SU-DHL-6 (cell line): Measurements from ENCODE around the gene NOX4.
"Not testable (repeated sequence)": the region's sequence is repeated elsewhere in the genome, so short reads cannot be mapped to it uniquely, and the experiment has no call there.

Source experiments
- H2AFZ ChIP-seq: fragments of 200-600 bp; sonication (generic); 2 replicates; pipeline ENCODE4 v1.6.1; 2014; ENCODE audit warnings: low read depth, mild to moderate bottlenecking, moderate library complexity, mixed read lengths, antibody characterized with exemption, low read length; ENCODE audit not compliant: severe bottlenecking
- H3F3A ChIP-seq: fragments of 200-600 bp; shearing (Covaris generic); 2 replicates; pipeline ENCODE4 v1.6.0; 2016; ENCODE audit warnings: antibody characterized with exemption, mild to moderate bottlenecking; ENCODE audit not compliant: insufficient read depth
- H3K27ac ChIP-seq: fragments of 200-600 bp; sonication (generic); 2 replicates; pipeline ENCODE4 v1.5.1; 2016; ENCODE audit warnings: low read depth, mild to moderate bottlenecking, low read length, moderate library complexity, mixed read lengths
- H3K27me3 ChIP-seq: fragments of 200-600 bp; sonication (generic), shearing (Covaris generic); 2 replicates; pipeline ENCODE4 v1.6.0; 2014; ENCODE audit warnings: mild to moderate bottlenecking, low read length
- H3K36me3 ChIP-seq: fragments of 200-600 bp; sonication (generic); 2 replicates; pipeline ENCODE4 v1.6.1; 2014; ENCODE audit warnings: mild to moderate bottlenecking, low read length, mixed read lengths
- H3K4me2 ChIP-seq: fragments of 300-600, 200-600 bp; shearing (Covaris generic), sonication (generic); 2 replicates; pipeline ENCODE4 v1.6.0; 2014; ENCODE audit warnings: low read length, low read depth, mild to moderate bottlenecking; ENCODE audit not compliant: poor library complexity, severe bottlenecking
- H3K4me3 ChIP-seq: fragments of 200-600 bp; sonication (generic); 2 replicates; pipeline ENCODE4 v1.5.1; 2014; ENCODE audit warnings: antibody characterized with exemption, low read length, mild to moderate bottlenecking, mixed read lengths; ENCODE audit not compliant: insufficient read depth, poor library complexity, severe bottlenecking
- H3K79me2 ChIP-seq: fragments of 200-600 bp; sonication (generic); 2 replicates; pipeline ENCODE4 v1.6.1; 2014; ENCODE audit warnings: mild to moderate bottlenecking, low read length, moderate library complexity; ENCODE audit not compliant: insufficient read depth
- H3K9ac ChIP-seq: fragments of 200-600 bp; sonication (generic); 2 replicates; pipeline ENCODE4 v1.7.0; 2014; ENCODE audit warnings: mild to moderate bottlenecking, low read length
- H3K9me2 ChIP-seq: fragments of 200-600 bp; sonication (generic); replicated peaks from 2 replicates; pipeline ENCODE4 v1.6.1; 2014; ENCODE audit warnings: low read length; ENCODE audit not compliant: insufficient read depth
- H3K9me3 ChIP-seq: fragments of 200-600 bp; sonication (generic); 2 replicates; pipeline ENCODE4 v1.6.1; 2014; ENCODE audit warnings: low read length, mixed read lengths; ENCODE audit not compliant: insufficient read depth
- H4K20me1 ChIP-seq: fragments of 200-600 bp; sonication (generic); 2 replicates; pipeline ENCODE4 v1.6.1; 2014; ENCODE audit warnings: low read depth, mild to moderate bottlenecking, antibody characterized with exemption, low read length, moderate library complexity, mixed read lengths
- CTCF ChIP-seq: fragments of 200-600 bp; sonication (generic); IDR thresholded peaks from one replicate; pipeline ENCODE4 v1.5.1; 2017; ENCODE audit warnings: antibody characterized with exemption, mild to moderate bottlenecking, low read length, moderate library complexity; ENCODE audit not compliant: insufficient read depth, poor library complexity, severe bottlenecking
- EZH2phosphoT487 ChIP-seq: fragments of 200-600 bp; sonication (generic), shearing (Covaris generic); conservative IDR thresholded peaks from 2 replicates; pipeline ENCODE4 v1.6.1; 2018; ENCODE audit warnings: mild to moderate bottlenecking, antibody characterized with exemption, low read length, moderate library complexity, mixed read lengths

Gene NOX4

DNA sequence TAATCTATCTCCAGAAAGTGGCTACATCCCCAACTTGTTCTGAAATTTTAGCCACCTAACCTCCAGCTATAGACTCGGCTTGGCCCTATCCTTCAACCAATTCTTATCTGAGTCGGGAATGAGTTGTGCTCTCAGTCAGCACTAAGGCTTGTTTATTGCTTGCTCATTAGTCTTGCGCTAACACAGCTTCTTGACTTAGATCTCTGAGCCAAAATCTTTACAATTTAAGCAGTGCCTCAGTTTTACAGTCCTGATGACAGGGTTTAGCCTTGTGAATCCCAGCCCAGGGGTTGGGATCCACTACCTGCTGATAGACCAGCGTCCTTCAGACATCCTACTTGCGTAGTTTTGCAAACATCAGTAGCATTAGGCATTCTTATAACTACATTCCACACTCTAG lies 144.6 kb downstream of the NOX4 start:
- TF ChIP-seq CTCF (no peak), EZH2phosphoT487 (no peak)
- H3F3A ChIP-seq = no peaks in the 10 kb centered on the region
- H3K79me2 ChIP-seq = no peaks in the 10 kb centered on the region
- no peaks in the 10 kb centered on the region for H4K20me1 ChIP-seq
- no peak overlapping the region for H2AFZ ChIP-seq
- H3K27ac ChIP-seq = no peak overlapping the region
- H3K36me3 ChIP-seq = no peaks in the 10 kb centered on the region
- no peaks in the 10 kb centered on the region for H3K27me3 ChIP-seq
- no peak overlapping the region for H3K4me3 ChIP-seq
- no peaks in the 10 kb centered on the region for H3K9me3 ChIP-seq
- no peak overlapping the region for H3K9ac ChIP-seq
- H3K4me2 ChIP-seq = no peak overlapping the region
- H3K9me2 ChIP-seq = no peaks in the 10 kb centered on the region

GRCh38 chr11:89342880-89343572 lies 148.1 kb downstream of the NOX4 start:
- not testable (repeated sequence) for H3K9me2 ChIP-seq

DNA sequence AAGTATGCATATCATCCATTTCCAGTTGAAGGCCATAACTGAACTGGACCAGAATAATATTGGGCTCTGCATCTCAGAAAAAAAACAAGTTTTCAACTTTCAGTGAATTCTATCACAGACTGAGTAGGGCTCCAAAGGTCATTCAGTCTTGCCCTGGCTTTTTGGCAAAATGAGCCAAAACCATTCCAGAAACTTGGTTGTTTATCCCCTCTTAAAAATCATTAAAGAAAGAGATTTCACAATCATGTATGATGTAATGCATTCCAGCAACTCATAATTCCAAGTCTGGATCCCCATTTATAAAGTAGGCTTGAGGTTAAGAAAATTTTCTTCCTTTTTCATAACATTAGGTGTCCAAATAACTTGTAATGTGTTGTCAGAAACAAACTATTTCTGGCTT lies 150.7 kb downstream of the NOX4 start:
- H3K9me3 ChIP-seq, H3K27ac ChIP-seq, H3K36me3 ChIP-seq, H3K9me2 ChIP-seq, H4K20me1 ChIP-seq, H3K27me3 ChIP-seq, H3K4me2 ChIP-seq, H3K4me3 ChIP-seq, H3F3A ChIP-seq, H3K9ac ChIP-seq, H2AFZ ChIP-seq, H3K79me2 ChIP-seq: not testable (repeated sequence)

More at GRCh38 chr11:89342880-89343572, 148.1 kb downstream of the NOX4 start:
- not testable (repeated sequence) for H3K9ac ChIP-seq, H3F3A ChIP-seq, H3K9me3 ChIP-seq, H3K4me2 ChIP-seq, H3K36me3 ChIP-seq, H4K20me1 ChIP-seq, H3K79me2 ChIP-seq, H2AFZ ChIP-seq, H3K4me3 ChIP-seq, H3K27ac ChIP-seq, H3K27me3 ChIP-seq

DNA sequence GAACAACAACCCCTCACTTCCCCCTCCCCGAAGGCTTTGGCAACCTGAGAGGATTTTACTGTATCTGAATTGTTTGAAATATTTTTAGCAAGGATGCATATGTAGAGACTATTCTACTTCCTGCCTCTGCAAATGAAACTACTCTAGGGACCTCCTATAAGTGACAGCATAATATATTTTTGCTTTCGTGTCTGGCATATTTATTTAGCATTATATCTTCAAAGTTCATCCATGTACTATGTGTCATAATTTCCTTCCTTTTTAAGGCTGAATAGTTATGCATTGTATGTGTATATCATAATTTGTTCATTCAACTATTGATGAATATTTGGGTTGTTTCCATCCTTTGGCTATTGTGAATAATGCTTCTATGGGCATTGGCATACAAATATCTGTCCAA lies 153.1 kb downstream of the NOX4 start:
- H3K4me2 ChIP-seq, H3K27me3 ChIP-seq, H3K36me3 ChIP-seq, H3K9me2 ChIP-seq, H4K20me1 ChIP-seq, H3K27ac ChIP-seq, H3K9ac ChIP-seq, H3K79me2 ChIP-seq, H2AFZ ChIP-seq, H3F3A ChIP-seq, H3K9me3 ChIP-seq, H3K4me3 ChIP-seq: not testable (repeated sequence)

DNA sequence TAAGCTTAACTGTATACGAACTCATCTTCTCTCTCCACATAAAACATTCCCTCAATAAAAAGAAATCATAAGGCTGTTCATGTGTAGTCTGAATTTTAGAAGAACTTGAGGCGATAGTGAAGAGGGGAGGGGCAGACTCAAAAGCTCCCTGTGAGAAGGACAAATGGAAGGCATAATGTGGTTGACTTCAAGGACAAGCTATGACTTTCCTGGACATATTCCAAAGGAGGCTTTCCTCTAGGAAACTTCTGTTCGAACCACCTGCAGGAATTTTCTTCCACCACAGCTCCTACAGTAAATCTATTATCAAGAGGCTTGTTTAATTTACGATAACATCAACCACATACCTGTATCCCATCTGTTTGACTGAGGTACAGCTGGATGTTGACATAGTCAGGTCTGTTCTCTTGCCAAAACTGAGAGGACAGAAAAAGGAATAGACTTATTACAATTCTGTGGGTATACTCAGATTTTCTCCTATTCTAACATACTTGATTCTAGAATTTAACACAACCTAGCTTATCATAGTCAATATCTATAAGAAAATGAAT lies 154.0 kb downstream of the NOX4 start:
- H3K9me3 ChIP-seq, H3K4me3 ChIP-seq, H3K27ac ChIP-seq, H3K4me2 ChIP-seq, H4K20me1 ChIP-seq, H3K36me3 ChIP-seq, H3K9me2 ChIP-seq, H3K79me2 ChIP-seq, H3F3A ChIP-seq, H3K27me3 ChIP-seq, H2AFZ ChIP-seq, H3K9ac ChIP-seq: not testable (repeated sequence)

DNA sequence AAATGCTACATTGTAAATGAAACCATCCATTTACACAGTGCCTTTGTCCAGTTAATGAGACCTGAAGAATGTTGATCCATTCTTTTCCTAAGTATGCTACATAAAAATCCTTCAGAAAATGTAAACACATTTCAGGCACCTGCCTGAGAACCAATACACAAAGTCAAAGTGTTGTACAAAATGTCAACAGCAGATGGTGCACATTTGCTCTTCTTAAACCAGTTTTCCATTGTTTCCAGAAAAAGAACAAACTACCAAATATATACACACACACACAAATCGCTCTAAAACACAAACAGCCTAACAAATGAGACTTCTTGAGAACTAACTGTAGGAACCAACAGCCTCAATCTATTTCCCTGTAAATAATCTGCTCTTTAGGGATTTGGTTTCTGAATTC lies 157.5 kb downstream of the NOX4 start:
- not testable (repeated sequence) for H3K79me2 ChIP-seq, H3K9me2 ChIP-seq, H3K27me3 ChIP-seq, H3K4me3 ChIP-seq, H3K27ac ChIP-seq, H3K4me2 ChIP-seq, H3K36me3 ChIP-seq, H3K9ac ChIP-seq, H2AFZ ChIP-seq, H4K20me1 ChIP-seq, H3F3A ChIP-seq, H3K9me3 ChIP-seq

- not testable (repeated sequence) for H3K36me3 ChIP-seq, H3K27ac ChIP-seq, H3K27me3 ChIP-seq, H3F3A ChIP-seq, H2AFZ ChIP-seq, H3K9me3 ChIP-seq, H3K9me2 ChIP-seq, H3K79me2 ChIP-seq, H3K4me2 ChIP-seq, H3K9ac ChIP-seq, H3K4me3 ChIP-seq, H4K20me1 ChIP-seq
Observed at GRCh38 chr11:89331940-89332339, 159.2 kb downstream of the NOX4 start.
